Esophagus squamous epithelium (tissue), 5 donors: ENCODE data around the gene BAHCC1. TPM values are rescaled to one million over a fixed set of nuclear protein-coding genes. Genes with fewer than 3 reads are reported as not detected.

Experiments
- DNase-seq: peaks from one replicate; lab custom pipeline; 2025; lab: John Stamatoyannopoulos, UW
- H3K27ac ChIP-seq, 4 donors: fragments of 200-600 bp; sonication (generic); one replicate each; pipeline ENCODE4 v1.5.1; 2016 to 2019; ENCODE audit warnings: mild to moderate bottlenecking in 1 of 4
- H3K27me3 ChIP-seq, 4 donors: fragments of 200-600 bp; sonication (generic); 1 replicate in 3 of 4; 2 replicates in 1 of 4; pipeline versions ENCODE4 v1.5.1 to v1.6.0; 2017 to 2021; ENCODE audit warnings: antibody characterized with exemption in 1 of 4
- H3K36me3 ChIP-seq, 3 donors: fragments of 200-600 bp; sonication (generic); one replicate each; pipeline ENCODE4 v1.5.1; 2016 to 2019
- H3K4me1 ChIP-seq, 3 donors: fragments of 200-600 bp; sonication (generic); one replicate each; pipeline ENCODE4 v1.5.1; 2017 to 2019
- H3K4me3 ChIP-seq, 4 donors: fragments of 200-600 bp; sonication (generic); 1 replicate in 3 of 4; 2 replicates in 1 of 4; pipeline ENCODE4 v1.5.1; 2016 to 2019; ENCODE audit warnings: mild to moderate bottlenecking in 2 of 4, moderate library complexity in 1 of 4
- H3K9me3 ChIP-seq, 3 donors: fragments of 200-600 bp; sonication (generic); one replicate each; pipeline ENCODE4 v1.5.1; 2016 to 2019
- CTCF ChIP-seq, 6 experiments: fragments of 450-650 bp in 4 of 6; fragments of 200-600 bp in 2 of 6; sonication (generic) in 2 of 6; IDR thresholded peaks; one replicate each; pipeline ENCODE4 v1.5.1; 2016 to 2019; ENCODE audit warnings: antibody characterized with exemption in 6 of 6, mild to moderate bottlenecking in 4 of 6, moderate library complexity in 4 of 6
- POLR2A ChIP-seq, 4 donors: fragments of 450-650 bp; IDR thresholded peaks; one replicate each; pipeline ENCODE4 v1.6.1; 2017; ENCODE audit warnings: antibody characterized with exemption in 4 of 4, mild to moderate bottlenecking in 4 of 4, moderate library complexity in 3 of 4
- WGBS, 2 donors: methylation state at CpG; one replicate each; pipeline ENCODE4 v1.1.5; 2018; 5-methylcytosine and 5-hydroxymethylcytosine counted together
- intact Hi-C: fragments of 100-400 bp; cut with DNase I; formaldehyde crosslinking; loops from one replicate; pipeline ENCODE4 v1.15.0; 2022
- total RNA-seq, 4 donors: library from RNA; depleted of rRNA; stranded (reverse); fragments of >200 nt; gene quantifications; one replicate each; pipeline ENCODE4 v1.1.0, GENCODE V29; 2016
- donor health status: DM: yes; HTN: yes; CAD: no.

Gene BAHCC1
- total RNA-seq, 4 donors from 2014 or later: 3.8 to 10.6 (median 5.4) TPM

- WGBS, 2 donors: 82 to 83% methylated on average over 1 to 7 of the region's 25 CpGs
- no peak for DNase-seq
- intact Hi-C loops: no loop called here
- H3K4me3 ChIP-seq: no peak overlapping the region
- H3K4me1 ChIP-seq: no peaks in the 10 kb centered on the region
- H3K9me3 ChIP-seq: no peaks in the 10 kb centered on the region
- no peak overlapping the region for H3K27ac ChIP-seq
- H3K27me3 ChIP-seq: no peaks in the 10 kb centered on the region
- TF ChIP-seq CTCF (IDR thresholded peaks at IDR 0.05) (no peak), POLR2A (IDR thresholded peaks at IDR 0.05) (no peak)
- peaks cover 0 to 32% (median 4%) of the 10 kb centered on the region in 3 donors for H3K36me3 ChIP-seq
Measured at GRCh38 chr17:81447331-81447933, 52.2 kb downstream of the BAHCC1 start.

- intact Hi-C loops: no loop called here
Measured at GRCh38 chr17:81448442-81448841, 53.2 kb downstream of the BAHCC1 start.

GRCh38 chr17:81448950-81449349, 53.7 kb downstream of the BAHCC1 start:
- peaks cover 0 to 19% (median 0%) of the 10 kb centered on the region in 3 donors for H3K36me3 ChIP-seq

More at GRCh38 chr17:81448442-81448841, 53.2 kb downstream of the BAHCC1 start:
- Histone ChIP-seq H3K27ac (no peak overlapping the region), H3K9me3 (no peaks in the 10 kb centered on the region), H3K36me3 (peaks cover 0 to 22% (median 0%) of the 10 kb centered on the region in 3 donors), H3K4me3 (no peak overlapping the region), H3K27me3 (no peaks in the 10 kb centered on the region), H3K4me1 (peaks cover 0 to under 1% (median 0%) of the 10 kb centered on the region in 3 donors)
- DNase-seq: no peak
- TF ChIP-seq CTCF (IDR thresholded peaks at IDR 0.05) (no peak), POLR2A (IDR thresholded peaks at IDR 0.05) (no peak)
- WGBS, 2 donors: 76% methylated on average over 5 of the region's 25 CpGs; no CpG with 5 or more reads in 1 of the 2 donors

GRCh38 chr17:81449351-81449750, 54.1 kb downstream of the BAHCC1 start:
- peaks cover 0 to 7% (median 0%) of the 10 kb centered on the region in 3 donors for H3K4me1 ChIP-seq
- H3K4me3 ChIP-seq: no peak overlapping the region
- WGBS, 2 donors: 60% methylated on average over 1 of the region's 8 CpGs; no CpG with 5 or more reads in 1 of the 2 donors
- H3K27me3 ChIP-seq: no peaks in the 10 kb centered on the region
- H3K36me3 ChIP-seq: peaks cover 0 to 19% (median 0%) of the 10 kb centered on the region in 3 donors
- DNase-seq: no peak
- no peak overlapping the region for H3K27ac ChIP-seq
- TF ChIP-seq CTCF (IDR thresholded peaks at IDR 0.05) (no peak), POLR2A (IDR thresholded peaks at IDR 0.05) (no peak)
- intact Hi-C loops: no loop called here
- H3K9me3 ChIP-seq: no peaks in the 10 kb centered on the region

More at GRCh38 chr17:81448950-81449349, 53.7 kb downstream of the BAHCC1 start:
- no peak for DNase-seq
- Histone ChIP-seq H3K27me3 (no peaks in the 10 kb centered on the region), H3K27ac (no peak overlapping the region), H3K4me3 (no peak overlapping the region), H3K4me1 (peaks cover 0 to 6% (median 0%) of the 10 kb centered on the region in 3 donors), H3K9me3 (no peaks in the 10 kb centered on the region)
- TF ChIP-seq POLR2A (IDR thresholded peaks at IDR 0.05) (no peak), CTCF (IDR thresholded peaks at IDR 0.05) (no peak)
- WGBS, 2 donors: 45 to 80% methylated on average over 1 to 9 of the region's 12 CpGs
- intact Hi-C loops: no loop called here

- H3K27ac ChIP-seq: no peak overlapping the region
- no peak for DNase-seq
- TF ChIP-seq CTCF (IDR thresholded peaks at IDR 0.05) (no peak), POLR2A (IDR thresholded peaks at IDR 0.05) (no peak)
- H3K4me1 ChIP-seq: peaks cover 0 to 7% (median 0%) of the 10 kb centered on the region in 3 donors
- H3K36me3 ChIP-seq: peaks cover 0 to 28% (median 0%) of the 10 kb centered on the region in 3 donors
- H3K4me3 ChIP-seq: no peak overlapping the region
- WGBS, 2 donors: no CpG with 5 or more reads among the region's 26 CpGs
- H3K27me3 ChIP-seq: no peaks in the 10 kb centered on the region
- no peaks in the 10 kb centered on the region for H3K9me3 ChIP-seq
- intact Hi-C loops: no loop called here
Measured at GRCh38 chr17:81451823-81452222, 56.6 kb downstream of the BAHCC1 start.
